HTR-8/SVneo (cell line): Measurements from ENCODE around the gene NCAPD2.

ENCODE experiments used
- DNase-seq: peaks from one replicate; pipeline ENCODE4 v3.0.0; 2011; ENCODE audit warnings: low spot score, mixed read lengths; ENCODE audit not compliant: insufficient read length
- FAIRE-seq: peaks from 2 replicates; lab custom pipeline; 2011; peaks lifted over from hg19 to GRCh38; lab: Jason Lieb, UNC

NCAPD2 gene

DNA sequence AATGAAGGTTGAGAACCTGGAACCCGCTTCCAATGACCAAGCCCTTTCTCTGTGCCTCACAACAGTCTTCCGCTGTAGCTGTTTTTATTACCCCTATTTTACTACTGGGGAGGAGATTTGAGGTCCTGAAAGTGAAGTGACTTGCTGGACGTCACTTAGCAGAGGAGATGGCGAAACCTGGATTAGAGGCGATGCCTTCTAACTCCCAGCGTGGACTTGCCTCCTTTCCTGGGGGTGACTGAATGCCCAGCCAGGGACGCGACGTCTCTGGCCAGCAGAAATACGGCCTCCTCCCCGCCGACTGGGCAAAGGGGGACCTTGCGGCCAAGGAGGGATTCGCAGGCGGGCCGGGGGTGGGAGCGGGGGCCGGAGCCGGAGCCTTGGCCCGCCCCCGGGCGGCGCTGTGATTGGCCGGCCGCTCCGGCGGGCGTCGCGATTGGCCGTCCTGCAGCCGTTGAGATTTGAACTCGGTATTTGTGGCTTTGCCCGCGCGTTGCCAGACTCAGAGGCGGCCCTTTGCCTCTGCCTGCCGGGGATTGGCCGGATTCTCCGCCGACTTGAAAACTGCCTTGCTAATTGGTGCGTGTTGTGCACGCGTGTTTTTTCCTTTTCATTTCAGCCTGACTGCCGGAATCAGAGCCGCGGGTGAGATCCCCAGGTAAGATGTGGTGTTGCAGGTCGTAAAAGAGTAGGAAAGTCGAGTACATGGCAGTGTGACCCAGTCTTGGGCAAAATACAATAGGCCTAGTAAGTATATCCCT lies at the start of gene NCAPD2:
NCAPD2 (plus strand) TSS at position 606 of the 761 bp plus-strand sequence. CDS start 997 bp downstream, outside the sequence.
- peak; percentile 98 for DNase-seq
- peak; percentile 87 for FAIRE-seq

DNA sequence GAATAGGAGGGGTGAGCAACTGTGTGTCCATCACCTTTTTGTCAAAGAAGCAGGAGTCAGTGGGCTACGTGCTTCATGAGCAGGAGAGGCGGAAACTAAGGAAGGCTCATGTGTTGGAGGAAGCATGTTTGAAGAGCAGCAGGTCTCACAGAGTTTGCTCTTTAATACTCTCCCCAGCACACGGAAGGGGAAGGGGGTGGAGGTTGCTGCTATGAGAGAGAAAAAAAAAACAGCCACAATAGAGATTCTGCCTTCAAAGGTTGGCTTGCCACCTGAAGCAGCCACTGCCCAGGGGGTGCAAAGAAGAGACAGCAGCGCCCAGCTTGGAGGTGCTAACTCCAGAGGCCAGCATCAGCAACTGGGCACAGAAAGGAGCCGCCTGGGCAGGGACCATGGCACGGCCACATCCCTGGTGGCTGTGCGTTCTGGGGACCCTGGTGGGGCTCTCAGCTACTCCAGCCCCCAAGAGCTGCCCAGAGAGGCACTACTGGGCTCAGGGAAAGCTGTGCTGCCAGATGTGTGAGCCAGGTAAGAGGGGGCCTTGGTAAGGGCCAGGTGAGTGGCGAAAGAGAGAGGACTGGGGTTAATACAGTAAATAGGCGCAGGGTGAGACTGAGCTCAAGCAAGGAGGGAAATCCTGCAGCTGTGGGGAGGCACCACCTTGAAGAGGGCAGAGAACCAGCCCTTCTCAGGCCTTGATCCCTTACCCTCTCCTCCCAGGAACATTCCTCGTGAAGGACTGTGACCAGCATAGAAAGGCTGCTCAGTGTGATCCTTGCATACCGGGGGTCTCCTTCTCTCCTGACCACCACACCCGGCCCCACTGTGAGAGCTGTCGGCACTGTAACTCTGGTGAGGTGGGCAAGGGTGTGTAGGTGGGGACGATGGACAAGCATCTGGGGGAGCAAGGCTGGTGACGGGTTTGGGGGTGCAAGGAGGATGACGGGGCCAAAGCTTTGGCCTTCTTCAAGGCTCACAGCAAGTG lies 48.9 kb upstream of the NCAPD2 start, which contains the start of gene CD27:
CD27 (plus strand) TSS at position 252 of the 985 bp plus-strand sequence; CDS start at position 393, 141 bp downstream.
- FAIRE-seq (no peak), DNase-seq (no peak)

- FAIRE-seq = peak; percentile 81
These were observed 43.6 kb upstream of the NCAPD2 start for GRCh38 chr12:6450091-6450868.

DNA sequence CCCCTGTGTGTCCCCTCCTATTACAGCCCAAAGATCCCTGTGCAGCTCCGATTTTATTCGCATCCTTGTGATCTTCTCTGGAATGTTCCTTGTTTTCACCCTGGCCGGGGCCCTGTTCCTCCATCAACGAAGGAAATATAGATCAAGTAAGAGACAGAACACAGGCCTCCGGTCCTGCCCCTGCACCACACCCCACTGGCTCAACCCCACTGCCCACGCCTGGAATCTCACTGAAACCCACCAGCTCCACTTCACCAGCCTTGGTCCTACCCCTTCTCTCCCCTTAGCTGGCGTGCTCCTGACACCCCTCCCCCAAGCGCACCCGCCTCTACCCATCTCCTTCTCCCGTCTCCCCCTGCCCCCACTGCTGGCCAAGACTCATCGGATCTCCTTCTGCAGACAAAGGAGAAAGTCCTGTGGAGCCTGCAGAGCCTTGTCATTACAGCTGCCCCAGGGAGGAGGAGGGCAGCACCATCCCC lies 43.0 kb upstream of the NCAPD2 start:
- no peak for FAIRE-seq

More at GRCh38 chr12:6450091-6450868, 43.6 kb upstream of the NCAPD2 start:
- DNase-seq = no peak

DNA sequence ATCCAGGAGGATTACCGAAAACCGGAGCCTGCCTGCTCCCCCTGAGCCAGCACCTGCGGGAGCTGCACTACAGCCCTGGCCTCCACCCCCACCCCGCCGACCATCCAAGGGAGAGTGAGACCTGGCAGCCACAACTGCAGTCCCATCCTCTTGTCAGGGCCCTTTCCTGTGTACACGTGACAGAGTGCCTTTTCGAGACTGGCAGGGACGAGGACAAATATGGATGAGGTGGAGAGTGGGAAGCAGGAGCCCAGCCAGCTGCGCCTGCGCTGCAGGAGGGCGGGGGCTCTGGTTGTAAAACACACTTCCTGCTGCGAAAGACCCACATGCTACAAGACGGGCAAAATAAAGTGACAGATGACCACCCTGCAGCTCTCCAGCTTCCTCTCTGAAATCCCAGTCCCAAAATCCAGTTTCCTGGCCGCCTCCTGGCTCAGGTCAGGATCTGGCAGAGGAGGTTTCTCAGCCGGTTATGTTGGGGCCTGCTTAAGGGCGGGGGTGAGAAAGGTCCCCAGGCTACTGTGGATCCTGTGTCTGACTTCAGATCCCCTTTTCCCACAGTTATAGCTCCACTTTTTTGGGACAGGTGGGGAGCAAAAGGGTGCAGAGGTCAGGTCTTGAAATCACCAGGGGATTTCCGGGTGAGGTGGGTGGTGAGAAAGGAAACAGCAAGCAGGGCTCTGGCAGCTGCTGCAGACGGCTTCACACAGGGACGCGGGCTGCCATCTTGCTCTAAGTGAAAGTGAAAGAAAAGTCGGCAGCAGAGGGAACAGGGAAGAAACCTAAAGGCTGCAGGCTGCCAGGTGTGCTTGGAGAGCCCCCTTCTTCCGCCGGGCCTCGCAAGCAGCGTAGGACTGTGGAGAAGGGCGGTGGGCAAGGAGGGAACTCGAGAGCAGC lies 42.3 kb upstream of the NCAPD2 start, which contains the start of gene TAPBPL:
TAPBPL (plus strand) TSS at position 695 of the 897 bp plus-strand sequence. CDS start 207 bp downstream, outside the sequence.
- FAIRE-seq (peak; percentile 89), DNase-seq (peak; percentile 84)

More for the DNA sequence above, 43.0 kb upstream of the NCAPD2 start:
- DNase-seq = no peak

DNA sequence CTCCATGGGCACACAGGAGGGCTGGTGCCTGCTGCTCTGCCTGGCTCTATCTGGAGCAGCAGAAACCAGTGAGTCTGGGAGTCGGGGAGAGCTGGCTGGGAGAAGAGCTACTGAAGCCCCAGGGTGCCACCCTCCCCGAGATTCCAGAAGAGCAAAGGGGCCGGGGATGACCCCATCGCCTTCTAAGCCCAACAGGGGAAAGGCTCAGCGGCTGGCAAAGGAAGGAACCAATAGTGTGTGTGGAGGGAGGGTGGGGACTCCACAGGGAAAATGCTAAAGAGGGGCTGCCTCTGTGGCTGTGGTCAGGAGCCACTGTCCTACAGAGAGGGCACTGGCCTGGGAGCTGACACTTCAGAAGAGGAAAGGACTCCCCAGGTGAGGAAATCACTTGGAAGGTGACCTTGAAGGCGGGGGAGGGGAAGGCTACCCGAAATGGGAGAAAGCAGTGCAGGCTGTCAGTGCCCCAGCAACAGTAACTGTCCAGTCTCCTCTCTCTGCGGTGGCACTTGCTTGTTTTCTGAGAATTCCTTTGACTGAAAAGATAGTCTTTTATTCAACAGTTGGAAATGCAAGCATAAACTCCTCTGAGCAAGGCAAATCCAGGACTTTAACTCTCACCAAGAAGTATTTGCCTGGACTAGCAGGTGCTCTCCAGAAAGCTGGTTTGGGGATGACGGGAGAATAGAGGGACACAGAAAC lies 41.5 kb upstream of the NCAPD2 start:
- DNase-seq (peak; percentile 33), FAIRE-seq (no peak)

GRCh38 chr12:6452944-6453630 lies 40.8 kb upstream of the NCAPD2 start:
- FAIRE-seq (peak; percentile 72), DNase-seq (no peak)

- no peak for FAIRE-seq
- no peak for DNase-seq
These were observed 36.5 kb upstream of the NCAPD2 start for GRCh38 chr12:6457220-6457945.

- no peak for FAIRE-seq
- DNase-seq = no peak
These were observed 35.5 kb upstream of the NCAPD2 start for GRCh38 chr12:6458281-6459003.

DNA sequence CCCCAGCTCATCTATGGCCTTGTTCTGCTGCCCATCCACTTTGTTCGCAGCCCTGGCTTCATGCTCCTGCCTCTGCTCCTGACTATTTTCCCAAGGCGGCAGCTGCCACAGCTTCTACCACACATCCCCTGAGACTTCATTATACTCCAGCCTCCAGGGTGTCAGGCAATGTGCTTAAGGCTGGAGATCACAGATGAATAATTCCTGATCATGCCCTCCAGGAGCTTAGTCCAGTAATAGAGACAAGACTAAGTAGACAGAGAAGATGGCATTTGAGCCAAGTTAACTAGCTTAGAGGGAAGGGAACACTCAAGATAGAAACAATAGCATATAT lies 34.9 kb upstream of the NCAPD2 start:
- no peak for DNase-seq

DNA sequence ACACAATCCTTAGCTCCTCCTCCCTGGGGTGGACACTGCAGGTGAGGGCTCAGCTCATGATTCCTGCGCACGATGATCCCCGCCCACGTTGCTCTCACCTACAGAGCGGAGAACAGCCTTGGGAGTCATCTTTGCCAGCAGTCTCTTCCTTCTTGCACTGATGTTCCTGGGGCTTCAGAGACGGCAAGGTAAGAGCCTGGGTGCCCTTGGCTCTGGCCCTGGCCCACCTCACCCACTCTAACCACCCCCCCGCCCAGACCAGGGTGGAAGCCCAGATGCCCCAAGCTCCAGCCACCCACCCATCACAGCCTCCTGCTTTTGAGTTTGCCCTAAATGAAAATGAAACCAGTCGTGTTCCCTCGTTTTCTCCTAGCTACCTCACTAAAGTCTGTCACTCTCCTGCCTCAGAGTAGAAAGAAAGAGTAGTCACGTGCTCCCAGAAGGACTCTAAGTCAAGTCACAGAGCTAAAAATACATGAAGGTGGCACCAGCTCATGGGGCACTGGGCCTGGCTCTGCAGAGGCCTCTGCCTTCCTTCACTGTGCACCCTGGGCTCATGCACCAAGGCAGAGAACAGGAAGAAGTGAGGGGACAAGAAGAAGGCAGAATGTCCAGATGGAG lies 33.0 kb upstream of the NCAPD2 start:
- FAIRE-seq (peak; percentile 60), DNase-seq (no peak)

More for the DNA sequence above, 34.9 kb upstream of the NCAPD2 start:
- no peak for FAIRE-seq

DNA sequence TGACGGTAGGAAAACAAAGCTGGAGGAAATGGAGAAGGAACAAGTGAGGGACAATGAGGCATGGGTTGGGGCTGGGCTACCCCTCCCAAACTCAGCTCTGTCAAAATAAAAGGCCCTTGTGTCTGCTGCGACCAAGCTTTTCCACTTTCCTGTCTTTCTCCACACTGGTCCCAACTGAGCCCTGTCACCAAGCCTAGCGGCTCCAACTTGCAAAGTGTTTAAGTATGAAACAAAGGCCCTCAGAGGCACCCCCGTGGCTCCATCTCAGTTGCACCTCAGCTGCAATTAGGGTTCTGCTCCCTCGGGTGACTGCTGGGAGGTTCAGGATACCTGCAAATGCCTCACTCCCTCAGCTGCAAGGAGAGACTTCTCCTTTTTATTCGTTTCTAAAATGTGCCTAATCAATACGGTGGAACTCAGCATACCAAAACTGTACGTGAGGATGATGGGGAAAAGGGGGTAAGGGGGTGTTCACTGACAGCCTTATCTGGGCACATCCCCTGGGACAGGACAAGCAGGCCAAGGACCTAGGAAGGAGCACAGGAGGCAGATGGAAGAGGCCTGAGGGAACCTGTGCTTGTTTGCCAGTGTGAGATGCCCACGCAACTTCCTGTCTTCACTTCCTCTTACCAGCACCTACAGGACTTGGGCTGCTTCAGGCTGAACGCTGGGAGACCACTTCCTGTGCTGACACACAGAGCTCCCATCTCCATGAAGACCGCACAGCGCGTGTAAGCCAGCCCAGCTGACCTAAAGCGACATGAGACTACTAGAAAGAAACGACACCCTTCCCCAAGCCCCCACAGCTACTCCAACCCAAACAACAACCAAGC lies 32.3 kb upstream of the NCAPD2 start:
- DNase-seq = no peak
- FAIRE-seq = no peak

GRCh38 chr12:6462234-6462995 lies 31.5 kb upstream of the NCAPD2 start:
- no peak for DNase-seq
- FAIRE-seq = peak; percentile 52

DNA sequence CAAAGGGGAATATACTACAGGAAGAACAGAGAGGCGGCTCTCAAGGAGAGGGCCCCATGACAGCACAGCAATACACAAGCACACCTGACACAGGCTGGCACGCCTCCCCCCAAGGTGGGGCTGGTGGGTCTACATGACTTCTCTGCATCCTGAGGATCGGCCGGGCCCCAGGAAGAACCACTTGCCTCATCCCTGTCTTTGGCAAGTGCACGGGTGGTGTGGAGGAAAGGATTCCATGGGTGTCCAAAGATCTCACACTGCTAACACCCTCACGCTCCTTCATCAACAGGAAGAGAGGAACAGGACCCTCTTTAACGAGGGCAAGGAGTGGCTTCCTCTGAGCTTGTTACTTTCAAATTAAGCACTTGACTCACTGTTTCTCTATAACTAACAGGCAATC lies 30.7 kb upstream of the NCAPD2 start:
- FAIRE-seq (peak; percentile 46), DNase-seq (no peak)
